ENCODE results near the gene MPHOSPH9. TPM values are rescaled to one million over a fixed set of nuclear protein-coding genes. Genes with fewer than 3 reads are reported as not detected.

Gene MPHOSPH9
- total and polyA plus RNA-seq, 12 donors = 11.7 to 61.7 (median 23.5) TPM

DNA sequence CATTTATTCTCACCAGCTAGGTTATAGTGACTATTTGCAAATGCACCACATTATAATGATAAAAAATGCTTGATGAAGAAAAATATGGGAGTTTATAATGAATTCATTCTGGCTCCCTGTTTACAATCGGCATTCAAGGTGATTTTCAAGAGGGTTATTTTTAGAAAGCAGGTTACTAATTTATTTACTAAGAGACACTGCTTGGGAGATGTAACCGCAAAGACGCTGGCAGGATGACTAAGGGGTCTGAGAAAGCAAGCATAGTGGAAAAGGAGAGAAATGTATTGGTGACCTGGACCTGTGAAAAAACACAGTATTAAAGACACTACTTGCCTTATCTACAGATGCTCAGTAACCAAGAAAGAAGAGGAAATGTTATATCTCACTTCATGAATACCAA lies 68.7 kb downstream of the MPHOSPH9 start:
- Histone ChIP-seq H3K4me1 (replicated peaks in 1 of 2) (no peaks in the 10 kb centered on the region), H3K36me3 (replicated peaks in 1 of 2) (peaks cover 0 to 27% of the 10 kb centered on the region in 2 donors), H3K4me3 (no peak overlapping the region), H3K27me3 (no peaks in the 10 kb centered on the region), H3K9me3 (replicated peaks in 1 of 3) (no peaks in the 10 kb centered on the region), H3K27ac (no peak overlapping the region)
- no peak for TF ChIP-seq CTCF (IDR thresholded peaks at IDR 0.05)
- no peak for TF ChIP-seq POLR2A (IDR thresholded peaks at IDR 0.05)
- DNase-seq = no peak
- 86 to 90% (median 87%) methylated on average over 3 of the region's 3 CpGs for WGBS, 4 donors
- intact Hi-C loops (cut with DNase I) = loop anchor here in 1 of 2 donors (5.0 kb wide), 1 partner anchor 177 kb away; no protein-coding TSS in a partner anchor

GRCh38 chr12:123163227-123163626 lies 69.7 kb downstream of the MPHOSPH9 start:
- Histone ChIP-seq H3K36me3 (replicated peaks in 1 of 2) (peaks cover 0 to 27% of the 10 kb centered on the region in 2 donors), H3K27me3 (no peaks in the 10 kb centered on the region), H3K27ac (no peak overlapping the region), H3K9me3 (replicated peaks in 1 of 3) (no peaks in the 10 kb centered on the region), H3K4me1 (replicated peaks in 1 of 2) (no peaks in the 10 kb centered on the region), H3K4me3 (no peak overlapping the region)
- WGBS, 4 donors = 87 to 89% (median 89%) methylated on average over 3 of the region's 3 CpGs
- intact Hi-C loops (cut with DNase I) = loop anchor here in 1 of 2 donors (5.0 kb wide), 1 partner anchor 176 kb away; no protein-coding TSS in a partner anchor
- DNase-seq = no peak
- no peak for TF ChIP-seq CTCF (IDR thresholded peaks at IDR 0.05)
- TF ChIP-seq POLR2A (IDR thresholded peaks at IDR 0.05) = no peak

DNA sequence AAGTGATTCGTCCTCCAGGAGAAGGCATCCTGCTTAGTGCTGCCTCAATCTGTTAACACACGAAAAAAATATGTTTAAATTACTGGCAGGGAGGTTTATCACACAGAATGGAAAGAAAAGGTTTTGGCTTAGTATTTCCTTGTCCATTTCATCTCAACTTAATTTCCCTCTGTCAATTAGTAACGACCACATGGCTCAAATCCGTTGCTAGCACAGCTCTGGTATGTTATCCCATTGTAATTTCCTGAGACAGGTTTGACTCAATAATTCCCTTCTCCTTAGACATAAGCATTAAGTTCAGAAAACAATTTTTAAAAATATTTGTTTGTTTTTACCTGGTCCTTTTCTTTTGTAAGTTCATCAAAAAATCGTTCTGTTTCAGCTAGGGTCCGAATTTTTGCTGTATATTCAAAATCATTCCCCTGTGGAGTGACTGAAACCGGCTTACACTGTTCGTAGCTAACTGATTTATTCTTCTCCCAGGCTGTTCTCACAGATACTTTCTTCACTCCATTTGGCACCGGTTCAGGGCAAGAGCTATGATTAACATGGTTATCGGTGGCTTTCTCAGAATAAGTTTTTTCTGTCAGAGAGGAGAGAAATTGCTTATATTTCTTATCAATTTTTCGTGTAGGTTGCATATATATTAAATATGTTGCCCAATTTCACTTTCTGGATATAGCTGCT lies 72.0 kb downstream of the MPHOSPH9 start:
- no peak overlapping the region for H3K4me3 ChIP-seq
- intact Hi-C loops (cut with DNase I) = loop anchor here in 1 of 2 donors (5.0 kb wide), 1 partner anchor 174 kb away; no protein-coding TSS in a partner anchor
- TF ChIP-seq POLR2A (IDR thresholded peaks at IDR 0.05) (no peak), CTCF (IDR thresholded peaks at IDR 0.05) (no peak)
- peak; percentile 55 to 83 (median 70) for DNase-seq
- no peaks in the 10 kb centered on the region for H3K9me3 ChIP-seq (replicated peaks in 1 of 3)
- H3K4me1 ChIP-seq (replicated peaks in 1 of 2) = no peaks in the 10 kb centered on the region
- WGBS, 4 donors = 54 to 61% (median 57%) methylated on average over 11 of the region's 11 CpGs
- no peak overlapping the region for H3K27ac ChIP-seq
- peaks cover 0 to 28% of the 10 kb centered on the region in 2 donors for H3K36me3 ChIP-seq (replicated peaks in 1 of 2)
- H3K27me3 ChIP-seq = no peaks in the 10 kb centered on the region

DNA sequence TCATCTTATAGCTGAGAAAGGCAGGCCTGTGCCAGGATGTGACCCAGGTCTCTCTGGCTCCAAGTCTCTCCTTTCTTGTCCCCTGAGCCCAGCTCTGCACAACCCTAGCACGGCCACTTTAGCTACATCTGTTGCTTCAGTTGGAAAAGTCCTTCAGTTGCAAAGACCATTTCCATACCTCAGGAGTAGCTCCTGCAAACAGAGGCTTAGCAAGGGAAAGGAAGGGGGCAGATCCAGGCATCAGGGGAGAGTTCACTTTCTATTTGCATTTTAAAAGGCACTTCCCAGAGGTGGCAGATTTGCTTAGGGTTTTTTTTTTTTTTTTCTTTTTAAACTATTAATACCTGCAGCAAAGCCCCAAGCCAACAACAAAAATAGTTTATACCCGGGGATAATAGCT lies 79.0 kb downstream of the MPHOSPH9 start:
- WGBS, 4 donors = 78 to 93% (median 83%) methylated on average over 2 of the region's 2 CpGs
- Histone ChIP-seq H3K36me3 (replicated peaks in 1 of 2) (peaks cover 0 to 5% of the 10 kb centered on the region in 2 donors), H3K4me1 (replicated peaks in 1 of 2) (peaks cover 8 to 23% of the 10 kb centered on the region in 2 donors), H3K27ac (no peak overlapping the region), H3K4me3 (no peak overlapping the region), H3K27me3 (no peaks in the 10 kb centered on the region), H3K9me3 (replicated peaks in 1 of 3) (no peaks in the 10 kb centered on the region)
- peak in 1 of 7 donors; percentile 25 for DNase-seq
- intact Hi-C loops (cut with DNase I) = loop anchor here (5.0 to 10.0 kb wide), 2 partner anchors 109 to 172 kb away; partner anchors contain the start of gene ARL6IP4 (in 1 of the 2)
- TF ChIP-seq POLR2A (IDR thresholded peaks at IDR 0.05) (no peak), CTCF (IDR thresholded peaks at IDR 0.05) (no peak)
